ENCODE results near the gene ADAMTSL1.
A peak's percentile ranks its signal among the peaks of the same experiment; 100 is the strongest.

ADAMTSL1 gene

GRCh38 chr9:18923167-18923566 is 449.2 kb downstream of the ADAMTSL1 start:
- POLR2A ChIA-PET: no interaction called here
- TF ChIP-seq ZNF404 (tag by site-specific recombination; IDR thresholded peaks at IDR 0.05) (no peak), ZNF664 (tag by site-specific recombination; IDR thresholded peaks at IDR 0.05) (no peak), ZNF341 (tag by site-specific recombination; IDR thresholded peaks at IDR 0.05; ENCODE audit: low read depth) (0 out of 2 replicates have a peak, but pooled peaks have one; percentile 14), EGR2 (tag by site-specific recombination; IDR thresholded peaks at IDR 0.05; ENCODE audit: low read depth) (peak; percentile 14; the same call in 1 of the 2 replicates), ZFHX2 (tag by site-specific recombination; conservative IDR thresholded peaks at IDR 0.05) (peak; percentile 24; the same call in 1 of the 2 replicates)
- Histone ChIP-seq H3K4me1 (ENCODE audit: control insufficient read depth, insufficient read depth, low read length) (no peaks in the 10 kb centered on the region), H3K36me3 (ENCODE audit: control insufficient read depth in 2 of 2, insufficient read depth in 1 of 2, low read length in 2 of 2) (no peaks in the 10 kb centered on the region), H3K4me3 (ENCODE audit: low read depth, low read length) (no peak overlapping the region), H3K9me3 (ENCODE audit: control insufficient read depth, insufficient read depth, low read depth, low read length) (no peaks in the 10 kb centered on the region), H3K27ac (ENCODE audit: extremely low read depth, low read depth, low read length) (no peak overlapping the region)
- CTCF ChIA-PET: interaction anchor here (0.8 kb wide), 1 partner anchor 11 kb away, joined by 3 read pairs; no protein-coding TSS in a partner anchor

DNA sequence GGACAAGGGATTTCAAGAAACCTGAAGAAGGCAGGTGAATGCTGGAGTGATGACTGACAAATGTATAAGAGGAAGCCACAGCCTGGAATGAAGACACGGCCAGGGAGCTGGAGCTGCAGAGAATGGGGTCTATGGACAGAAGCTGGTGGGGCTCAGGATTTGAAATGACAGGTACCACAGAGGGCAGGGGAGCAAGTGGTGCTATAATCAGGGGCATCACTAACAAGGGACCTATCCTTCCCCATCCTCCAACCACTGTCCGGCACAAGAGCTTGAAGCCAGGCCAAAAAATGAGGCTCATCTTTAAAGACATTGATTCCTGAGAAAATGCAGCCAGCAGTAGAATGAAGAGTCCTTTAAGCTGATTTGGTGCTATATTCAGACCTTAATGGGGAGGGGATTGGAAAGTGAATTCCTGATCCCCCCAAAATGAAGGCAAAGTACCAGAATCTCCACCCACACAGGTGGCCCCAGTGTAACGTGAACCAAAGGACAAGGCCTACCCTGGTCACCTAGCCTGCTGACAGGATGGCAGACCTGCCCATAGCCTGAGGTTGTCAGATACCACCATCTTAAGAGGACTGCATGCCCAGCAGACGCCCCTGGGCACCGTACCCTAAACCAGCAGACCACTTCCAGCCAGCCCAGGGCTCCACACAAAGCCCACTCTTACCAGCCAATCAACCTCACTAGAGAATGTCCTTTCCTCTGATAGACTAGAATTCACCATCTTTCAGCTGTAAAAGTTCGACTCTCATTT is 449.9 kb downstream of the ADAMTSL1 start:
- CTCF ChIA-PET: interaction anchor here (0.5 to 0.8 kb wide), 3 partner anchors 11 to 24 kb away, joined by 3 to 4 read pairs (median 4); no protein-coding TSS in a partner anchor
- POLR2A ChIA-PET: no interaction called here

GRCh38 chr9:18925880-18926279 is 451.9 kb downstream of the ADAMTSL1 start:
- no peaks in the 10 kb centered on the region for H3K4me1 ChIP-seq (ENCODE audit: control insufficient read depth, insufficient read depth, low read length)
- no peaks in the 10 kb centered on the region for H3K36me3 ChIP-seq (ENCODE audit: control insufficient read depth in 2 of 2, insufficient read depth in 1 of 2, low read length in 2 of 2)
- no peak overlapping the region for H3K27ac ChIP-seq (ENCODE audit: extremely low read depth, low read depth, low read length)
- H3K4me3 ChIP-seq (ENCODE audit: low read depth, low read length): no peak overlapping the region
- POLR2A ChIA-PET: no interaction called here
- no peaks in the 10 kb centered on the region for H3K9me3 ChIP-seq (ENCODE audit: control insufficient read depth, insufficient read depth, low read depth, low read length)
- CTCF ChIA-PET: interaction anchor here (0.5 to 0.6 kb wide), 4 partner anchors 25 to 706 kb away, joined by 3 to 5 read pairs (median 4); no protein-coding TSS in a partner anchor
- no peak for TF ChIP-seq ZNF121 (tag by site-specific recombination; IDR thresholded peaks at IDR 0.05)
- TF ChIP-seq ZNF792 (tag by site-specific recombination; IDR thresholded peaks at IDR 0.05): no peak
- no peak for TF ChIP-seq TCF7L2 (IDR thresholded peaks at IDR 0.05; ENCODE audit: borderline replicate concordance, low read depth, low read length)
- TF ChIP-seq, protein P1, sequence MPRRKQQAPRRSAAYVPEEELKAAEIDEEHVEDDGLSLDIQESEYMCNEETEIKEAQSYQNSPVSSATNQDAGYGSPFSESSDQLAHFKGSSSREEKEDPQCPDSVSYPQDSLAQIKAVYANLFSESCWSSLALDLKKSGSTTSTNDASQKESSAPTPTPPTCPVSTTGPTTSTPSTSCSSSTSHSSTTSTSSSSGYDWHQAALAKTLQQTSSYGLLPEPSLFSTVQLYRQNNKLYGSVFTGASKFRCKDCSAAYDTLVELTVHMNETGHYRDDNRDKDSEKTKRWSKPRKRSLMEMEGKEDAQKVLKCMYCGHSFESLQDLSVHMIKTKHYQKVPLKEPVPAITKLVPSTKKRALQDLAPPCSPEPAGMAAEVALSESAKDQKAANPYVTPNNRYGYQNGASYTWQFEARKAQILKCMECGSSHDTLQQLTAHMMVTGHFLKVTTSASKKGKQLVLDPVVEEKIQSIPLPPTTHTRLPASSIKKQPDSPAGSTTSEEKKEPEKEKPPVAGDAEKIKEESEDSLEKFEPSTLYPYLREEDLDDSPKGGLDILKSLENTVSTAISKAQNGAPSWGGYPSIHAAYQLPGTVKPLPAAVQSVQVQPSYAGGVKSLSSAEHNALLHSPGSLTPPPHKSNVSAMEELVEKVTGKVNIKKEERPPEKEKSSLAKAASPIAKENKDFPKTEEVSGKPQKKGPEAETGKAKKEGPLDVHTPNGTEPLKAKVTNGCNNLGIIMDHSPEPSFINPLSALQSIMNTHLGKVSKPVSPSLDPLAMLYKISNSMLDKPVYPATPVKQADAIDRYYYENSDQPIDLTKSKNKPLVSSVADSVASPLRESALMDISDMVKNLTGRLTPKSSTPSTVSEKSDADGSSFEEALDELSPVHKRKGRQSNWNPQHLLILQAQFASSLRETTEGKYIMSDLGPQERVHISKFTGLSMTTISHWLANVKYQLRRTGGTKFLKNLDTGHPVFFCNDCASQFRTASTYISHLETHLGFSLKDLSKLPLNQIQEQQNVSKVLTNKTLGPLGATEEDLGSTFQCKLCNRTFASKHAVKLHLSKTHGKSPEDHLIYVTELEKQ (tag by site-specific recombination; IDR thresholded peaks at IDR 0.05; ENCODE audit: borderline replicate concordance): no peak
- no peak for TF ChIP-seq ZFP3 (tag by site-specific recombination; IDR thresholded peaks at IDR 0.05; ENCODE audit: low read depth)
- TF ChIP-seq ZNF280C (tag by site-specific recombination; IDR thresholded peaks at IDR 0.05): no peak

More for the DNA sequence above, 449.9 kb downstream of the ADAMTSL1 start:
- no peaks in the 10 kb centered on the region for H3K9me3 ChIP-seq (ENCODE audit: control insufficient read depth, insufficient read depth, low read depth, low read length)
- no peaks in the 10 kb centered on the region for H3K36me3 ChIP-seq (ENCODE audit: control insufficient read depth in 2 of 2, insufficient read depth in 1 of 2, low read length in 2 of 2)
- H3K4me1 ChIP-seq (ENCODE audit: control insufficient read depth, insufficient read depth, low read length): no peaks in the 10 kb centered on the region
- TF ChIP-seq ZNF23 (tag by site-specific recombination; IDR thresholded peaks at IDR 0.05; ENCODE audit: borderline replicate concordance) (no peak), ZBTB26 (tag by site-specific recombination; optimal IDR thresholded peaks at IDR 0.05) (no peak), SP2 (tag by site-specific recombination; IDR thresholded peaks at IDR 0.05) (no peak), ZNF768 (tag by site-specific recombination; IDR thresholded peaks at IDR 0.05) (no peak), ZNF146 (tag by site-specific recombination; IDR thresholded peaks at IDR 0.05) (no peak), ZNF140 (tag by site-specific recombination; IDR thresholded peaks at IDR 0.05) (no peak), ZNF621 (tag by site-specific recombination; IDR thresholded peaks at IDR 0.05) (no peak), ZNF37A (tag by site-specific recombination; IDR thresholded peaks at IDR 0.05) (no peak), ZNF596 (tag by site-specific recombination; IDR thresholded peaks at IDR 0.05) (no peak), SETDB1 (IDR thresholded peaks at IDR 0.05; ENCODE audit: insufficient read length, low read length) (no peak), ZBTB1 (tag by site-specific recombination; IDR thresholded peaks at IDR 0.05) (no peak), ZNF514 (tag by site-specific recombination; IDR thresholded peaks at IDR 0.05) (no peak), ZNF654 (tag by site-specific recombination; IDR thresholded peaks at IDR 0.05; ENCODE audit: low read depth) (no peak)
- TF ChIP-seq, protein P2, sequence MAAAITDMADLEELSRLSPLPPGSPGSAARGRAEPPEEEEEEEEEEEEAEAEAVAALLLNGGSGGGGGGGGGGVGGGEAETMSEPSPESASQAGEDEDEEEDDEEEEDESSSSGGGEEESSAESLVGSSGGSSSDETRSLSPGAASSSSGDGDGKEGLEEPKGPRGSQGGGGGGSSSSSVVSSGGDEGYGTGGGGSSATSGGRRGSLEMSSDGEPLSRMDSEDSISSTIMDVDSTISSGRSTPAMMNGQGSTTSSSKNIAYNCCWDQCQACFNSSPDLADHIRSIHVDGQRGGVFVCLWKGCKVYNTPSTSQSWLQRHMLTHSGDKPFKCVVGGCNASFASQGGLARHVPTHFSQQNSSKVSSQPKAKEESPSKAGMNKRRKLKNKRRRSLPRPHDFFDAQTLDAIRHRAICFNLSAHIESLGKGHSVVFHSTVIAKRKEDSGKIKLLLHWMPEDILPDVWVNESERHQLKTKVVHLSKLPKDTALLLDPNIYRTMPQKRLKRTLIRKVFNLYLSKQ (tag by site-specific recombination; IDR thresholded peaks at IDR 0.05; ENCODE audit: borderline replicate concordance): no peak
- TF ChIP-seq, protein P3, sequence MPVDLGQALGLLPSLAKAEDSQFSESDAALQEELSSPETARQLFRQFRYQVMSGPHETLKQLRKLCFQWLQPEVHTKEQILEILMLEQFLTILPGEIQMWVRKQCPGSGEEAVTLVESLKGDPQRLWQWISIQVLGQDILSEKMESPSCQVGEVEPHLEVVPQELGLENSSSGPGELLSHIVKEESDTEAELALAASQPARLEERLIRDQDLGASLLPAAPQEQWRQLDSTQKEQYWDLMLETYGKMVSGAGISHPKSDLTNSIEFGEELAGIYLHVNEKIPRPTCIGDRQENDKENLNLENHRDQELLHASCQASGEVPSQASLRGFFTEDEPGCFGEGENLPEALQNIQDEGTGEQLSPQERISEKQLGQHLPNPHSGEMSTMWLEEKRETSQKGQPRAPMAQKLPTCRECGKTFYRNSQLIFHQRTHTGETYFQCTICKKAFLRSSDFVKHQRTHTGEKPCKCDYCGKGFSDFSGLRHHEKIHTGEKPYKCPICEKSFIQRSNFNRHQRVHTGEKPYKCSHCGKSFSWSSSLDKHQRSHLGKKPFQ (tag by site-specific recombination; IDR thresholded peaks at IDR 0.05): no peak
- H3K4me3 ChIP-seq (ENCODE audit: low read depth, low read length): no peak overlapping the region
- H3K27ac ChIP-seq (ENCODE audit: extremely low read depth, low read depth, low read length): no peak overlapping the region
